Thymus (tissue), 11 donors: ENCODE results near the gene TBC1D9B. TPM values are rescaled to one million over a fixed set of nuclear protein-coding genes. Genes with fewer than 3 reads are reported as not detected.

Source experiments
- DNase-seq, 9 donors: peaks; one replicate each; pipeline ENCODE4 v3.0.0-alpha.2; 2013; ENCODE audit warnings: low spot score in 9 of 9, low read depth in 6 of 9, missing footprints in 1 of 9
- H3K27ac ChIP-seq, 2 donors: one replicate each; pipeline ENCODE4 v1.5.1; 2013; ENCODE audit warnings: control low read depth in 1 of 2, low read depth in 1 of 2, low read length in 1 of 2, mild to moderate bottlenecking in 1 of 2, moderate library complexity in 1 of 2
- H3K27me3 ChIP-seq, 2 donors: one replicate each; pipeline ENCODE4 v1.5.1; 2013; ENCODE audit warnings: low read length in 1 of 2; ENCODE audit not compliant: control insufficient read depth in 2 of 2, insufficient read depth in 1 of 2
- H3K36me3 ChIP-seq, 2 donors: one replicate each; pipeline ENCODE4 v1.5.1; 2013; ENCODE audit warnings: low read length in 1 of 2, mild to moderate bottlenecking in 1 of 2, moderate library complexity in 1 of 2; ENCODE audit not compliant: control insufficient read depth in 2 of 2, insufficient read depth in 2 of 2
- H3K4me1 ChIP-seq, 2 donors: one replicate each; pipeline ENCODE4 v1.5.1; 2013; ENCODE audit warnings: low read length in 2 of 2; ENCODE audit not compliant: control insufficient read depth in 2 of 2, insufficient read depth in 2 of 2
- H3K4me3 ChIP-seq, 2 donors: one replicate each; pipeline ENCODE4 v1.5.1; 2013; ENCODE audit warnings: low read length in 2 of 2, control low read depth in 1 of 2, mild to moderate bottlenecking in 1 of 2
- H3K9me3 ChIP-seq, 2 donors: one replicate each; pipeline ENCODE4 v1.5.1; 2013; ENCODE audit warnings: low read length in 1 of 2, mild to moderate bottlenecking in 1 of 2; ENCODE audit not compliant: control insufficient read depth in 2 of 2, insufficient read depth in 1 of 2
- WGBS: extraction: QIAGEN DNeasy Blood & Tissue Kit; methylation state at CpG from one replicate; pipeline ENCODE4 v1.1.7; 2013; 5-methylcytosine and 5-hydroxymethylcytosine counted together
- polyA plus RNA-seq: library from polyadenylated mRNA; stranded (reverse); fragments of 200-250 nt; gene quantifications from one replicate; pipeline ENCODE4 v1.2.3, GENCODE V29; 2013
- total RNA-seq: library from RNA; stranded (reverse); fragments of 120-200 nt; gene quantifications from one replicate; pipeline ENCODE4 v1.2.4, GENCODE V29; 2013
- donor health status: healthy.

Gene TBC1D9B
- total and polyA plus RNA-seq, 2 donors: 13.9 to 69.4 TPM

DNA sequence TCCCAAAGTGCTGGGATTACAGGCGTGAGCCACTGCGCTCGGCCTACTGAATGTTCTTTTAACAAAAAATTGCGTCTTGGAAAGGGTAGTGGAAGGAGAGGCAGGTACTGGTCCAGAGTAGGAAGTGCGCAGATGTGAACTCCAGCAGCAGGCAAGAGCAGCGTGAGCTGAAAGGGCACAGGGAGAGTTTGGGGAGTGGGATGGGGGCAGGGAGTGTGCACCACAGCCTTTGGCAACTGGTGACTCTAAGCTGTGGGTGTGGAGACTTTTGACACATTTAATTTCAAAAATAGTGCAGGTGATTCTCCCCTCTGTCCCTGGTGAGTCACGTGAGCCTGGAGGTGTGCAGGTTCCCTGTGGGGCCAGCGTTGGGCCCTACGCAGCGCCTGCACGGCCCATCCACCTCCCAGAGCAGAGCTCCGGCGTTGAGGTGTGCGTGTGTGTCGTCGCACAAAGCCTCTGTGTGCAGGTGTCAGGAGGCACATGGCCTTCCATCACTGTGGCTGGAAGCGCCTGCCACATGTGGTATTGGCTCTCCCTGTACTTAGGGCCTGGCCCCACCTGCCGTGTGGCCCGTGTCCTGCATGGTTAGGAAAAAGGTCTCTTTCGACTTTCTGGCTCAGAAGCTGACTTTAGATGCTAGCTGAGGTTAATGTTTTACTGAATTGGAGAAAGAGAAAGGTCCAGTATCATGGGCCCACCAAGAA is 75.5 kb downstream of the TBC1D9B start:
- H3K4me3 ChIP-seq: no peak overlapping the region
- 98% methylated on average over 20 of the region's 20 CpGs for WGBS
- DNase-seq: no peak
- no peak overlapping the region for H3K27ac ChIP-seq
- H3K36me3 ChIP-seq: peaks cover 57 to 61% of the 10 kb centered on the region in 2 donors
- H3K27me3 ChIP-seq: no peaks in the 10 kb centered on the region
- H3K9me3 ChIP-seq: peaks cover 1 to 9% of the 10 kb centered on the region in 2 donors
- peaks cover 0 to 17% of the 10 kb centered on the region in 2 donors for H3K4me1 ChIP-seq

DNA sequence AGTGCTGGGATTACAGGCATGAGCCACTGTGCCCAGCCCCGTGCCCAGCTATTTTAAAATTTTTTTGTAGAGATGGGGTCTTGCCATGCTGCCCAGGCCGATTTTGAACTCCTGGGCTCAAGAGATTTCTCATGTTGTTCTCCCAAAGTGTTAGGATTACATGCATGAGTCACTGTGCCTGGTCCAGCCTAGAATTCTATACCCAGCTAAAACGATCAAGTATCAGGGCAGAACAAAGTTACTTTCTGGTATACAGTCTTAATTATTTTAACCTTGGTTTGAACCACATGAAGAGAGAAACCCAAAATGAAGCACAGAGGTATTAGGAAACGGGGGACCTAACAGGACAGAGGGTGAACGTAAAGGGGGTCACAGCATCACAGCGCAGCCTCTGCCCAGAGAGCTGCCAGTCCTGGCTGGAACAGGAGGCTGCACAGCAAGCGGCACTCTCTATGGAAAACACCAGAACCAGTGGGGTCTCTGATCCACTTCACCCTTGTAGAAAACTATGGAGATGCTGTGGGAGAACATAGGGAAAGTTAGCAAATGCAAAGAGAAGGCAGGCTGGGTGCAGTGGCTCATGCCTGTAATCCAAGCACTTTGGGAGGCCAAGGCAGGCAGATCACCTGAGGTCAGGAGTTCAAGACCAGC is 76.8 kb downstream of the TBC1D9B start:
- 99% methylated on average over 7 of the region's 7 CpGs for WGBS
- Histone ChIP-seq H3K36me3 (peaks cover 54% of the 10 kb centered on the region in 2 donors), H3K4me3 (no peak overlapping the region), H3K9me3 (peaks cover 1 to 9% of the 10 kb centered on the region in 2 donors), H3K27ac (no peak overlapping the region), H3K4me1 (peaks cover 0 to 15% of the 10 kb centered on the region in 2 donors), H3K27me3 (no peaks in the 10 kb centered on the region)
- no peak for DNase-seq

DNA sequence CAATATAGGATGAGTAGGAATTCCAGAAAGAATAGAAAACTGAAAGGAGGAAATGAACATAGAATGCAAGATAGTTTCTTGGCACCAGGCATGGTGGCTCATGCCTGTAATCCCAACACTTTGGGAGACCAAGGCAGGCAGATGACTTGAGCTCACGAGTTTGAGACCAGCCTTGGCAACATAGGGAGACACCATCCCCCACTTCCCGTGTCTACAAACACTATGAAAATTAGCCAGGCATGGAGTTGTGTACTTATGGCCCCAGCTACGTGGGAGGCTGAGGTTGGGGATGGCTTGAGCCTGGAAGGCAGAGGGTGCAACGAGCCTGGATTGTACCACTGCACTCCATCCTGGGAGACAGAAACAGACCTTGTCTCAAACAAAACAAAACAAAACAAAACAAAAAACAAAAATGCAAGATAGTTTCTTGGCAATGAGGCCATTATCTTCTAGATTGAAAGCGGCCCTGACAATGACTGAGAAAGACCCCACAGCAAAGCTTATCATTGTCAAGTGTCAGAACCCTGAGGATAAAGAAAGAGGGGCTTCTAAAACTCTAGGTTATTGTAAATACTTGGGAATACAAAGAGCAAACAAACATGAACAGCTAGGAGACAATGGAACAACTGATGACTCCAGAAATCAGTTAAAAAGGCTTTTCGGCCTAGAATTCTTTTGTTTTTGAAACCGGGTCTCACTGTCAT is 77.8 kb downstream of the TBC1D9B start:
- DNase-seq: no peak
- Histone ChIP-seq H3K27me3 (no peaks in the 10 kb centered on the region), H3K36me3 (peaks cover 64 to 65% of the 10 kb centered on the region in 2 donors), H3K4me1 (peaks cover 0 to 15% of the 10 kb centered on the region in 2 donors), H3K4me3 (no peak overlapping the region), H3K27ac (no peak overlapping the region), H3K9me3 (peaks cover 2 to 9% of the 10 kb centered on the region in 2 donors)
- WGBS: 97% methylated on average over 7 of the region's 7 CpGs

DNA sequence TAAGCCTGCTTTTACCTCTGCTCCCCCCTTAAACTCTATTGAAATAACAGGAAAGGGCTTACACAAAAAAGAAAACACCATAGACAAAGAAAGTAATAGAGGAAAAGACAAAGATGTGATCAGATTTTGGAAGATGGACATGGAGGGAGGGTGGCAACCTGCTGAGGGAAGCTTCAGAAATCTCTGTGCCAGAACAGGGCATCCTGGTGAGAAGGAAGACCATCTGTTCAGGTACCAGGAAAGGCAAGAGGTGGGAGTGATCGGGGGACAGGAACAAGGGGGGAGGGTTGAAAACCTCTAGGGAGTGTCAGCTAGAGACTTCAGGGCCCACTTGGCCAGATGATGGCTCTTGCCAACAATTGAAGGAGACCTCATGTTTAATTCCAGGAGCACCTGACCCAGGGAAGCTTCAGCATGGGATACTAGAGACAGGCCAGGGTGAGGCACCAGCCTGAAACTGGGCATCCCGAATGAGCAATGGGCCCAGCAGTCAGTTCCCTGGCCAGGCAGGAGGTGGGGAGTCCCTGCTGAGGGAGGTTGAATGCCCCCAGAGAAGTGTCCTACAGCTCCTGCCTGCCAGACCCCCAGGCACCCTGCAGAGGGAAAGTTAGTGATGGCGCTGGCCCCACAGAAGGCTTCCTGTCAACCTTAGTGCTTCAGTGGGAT is 78.8 kb downstream of the TBC1D9B start:
- Histone ChIP-seq H3K27me3 (no peaks in the 10 kb centered on the region), H3K4me1 (peaks cover 0 to 19% of the 10 kb centered on the region in 2 donors), H3K36me3 (peaks cover 71 to 73% of the 10 kb centered on the region in 2 donors), H3K4me3 (no peak overlapping the region), H3K9me3 (peaks cover 2 to 9% of the 10 kb centered on the region in 2 donors), H3K27ac (no peak overlapping the region)
- WGBS: 98% methylated on average over 3 of the region's 3 CpGs
- DNase-seq: no peak

DNA sequence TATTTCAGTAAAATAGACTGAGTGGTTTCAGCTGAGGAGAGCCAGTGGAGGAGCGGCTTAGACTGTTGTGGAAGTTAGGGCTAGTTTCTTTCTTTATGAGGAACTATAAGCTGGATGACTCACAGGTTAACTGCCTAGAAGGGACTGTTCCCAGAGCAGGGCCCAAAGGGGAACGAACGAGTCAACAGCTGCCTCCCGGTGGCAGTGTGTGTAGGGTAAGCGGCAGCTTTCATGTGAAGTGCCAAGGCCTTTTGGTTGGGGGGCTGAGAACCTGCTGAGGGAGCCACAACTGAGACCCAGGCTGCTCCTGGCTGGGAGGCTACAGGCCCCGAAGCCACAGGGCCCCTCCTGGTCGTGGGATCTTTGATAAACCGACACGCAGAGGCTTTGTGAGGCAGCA is 80.0 kb downstream of the TBC1D9B start:
- H3K36me3 ChIP-seq: peaks cover 65 to 66% of the 10 kb centered on the region in 2 donors
- DNase-seq: peak in 2 of 9 donors; percentile 59 to 74
- H3K27ac ChIP-seq: peak overlapping the region in 1 of 2 donors; percentile 15
- H3K27me3 ChIP-seq: no peaks in the 10 kb centered on the region
- H3K4me1 ChIP-seq: peaks cover under 1 to 20% of the 10 kb centered on the region in 2 donors
- 33% methylated on average over 9 of the region's 9 CpGs for WGBS
- peaks cover 2 to 9% of the 10 kb centered on the region in 2 donors for H3K9me3 ChIP-seq
- no peak overlapping the region for H3K4me3 ChIP-seq

DNA sequence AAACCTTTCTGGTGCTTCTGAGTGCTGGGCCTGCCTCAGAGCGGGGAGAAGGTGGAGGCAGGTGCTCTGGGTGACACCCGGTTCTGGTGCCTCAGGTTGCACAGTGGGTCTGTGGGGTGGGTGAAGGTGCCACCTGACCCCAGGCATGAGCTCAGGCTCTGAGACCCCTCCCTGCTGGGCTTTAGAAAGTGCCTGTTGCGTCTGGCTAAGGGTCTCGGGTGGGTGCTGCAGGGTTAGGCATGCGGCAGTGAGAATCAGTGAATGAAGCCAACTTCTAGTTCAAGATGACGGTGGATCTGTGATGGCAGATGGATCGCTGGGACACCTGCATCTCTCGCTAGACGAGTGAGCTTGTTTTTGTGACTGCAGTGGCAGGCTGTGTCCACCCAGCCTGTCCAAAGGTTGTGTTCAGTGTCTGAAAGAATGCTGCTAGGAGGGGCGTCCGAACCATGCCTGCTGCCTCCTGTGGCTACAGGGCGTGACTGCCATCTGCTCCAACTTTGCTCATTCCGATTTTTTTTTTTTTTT is 82.0 kb downstream of the TBC1D9B start:
- no peak overlapping the region for H3K4me3 ChIP-seq
- peaks cover 2 to 4% of the 10 kb centered on the region in 2 donors for H3K9me3 ChIP-seq
- peaks cover 7 to 32% of the 10 kb centered on the region in 2 donors for H3K4me1 ChIP-seq
- 97% methylated on average over 13 of the region's 13 CpGs for WGBS
- H3K27ac ChIP-seq: peak overlapping the region in 1 of 2 donors; percentile 18
- DNase-seq: no peak
- no peaks in the 10 kb centered on the region for H3K27me3 ChIP-seq
- peaks cover 50 to 52% of the 10 kb centered on the region in 2 donors for H3K36me3 ChIP-seq

DNA sequence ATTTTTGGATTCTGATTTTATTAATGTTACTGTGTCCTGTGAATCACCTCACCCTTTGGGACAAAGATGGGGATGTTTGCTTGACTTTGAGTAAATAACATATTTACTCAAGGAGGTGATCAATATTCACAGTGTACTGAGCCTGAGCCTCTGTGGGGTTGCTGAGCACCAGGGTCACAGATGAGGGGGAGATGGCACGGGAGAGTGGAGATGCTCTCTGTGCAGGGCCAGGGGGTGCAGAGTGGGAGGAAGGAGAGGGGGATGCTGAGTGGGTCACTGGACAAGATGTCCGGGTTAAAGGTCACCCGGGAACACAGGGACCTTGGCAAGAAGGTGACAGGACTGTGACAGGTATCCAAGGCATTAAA is 83.0 kb downstream of the TBC1D9B start:
- no peak for DNase-seq
- Histone ChIP-seq H3K27ac (no peak overlapping the region), H3K27me3 (peaks cover under 1 to 8% of the 10 kb centered on the region in 2 donors), H3K4me3 (no peak overlapping the region), H3K9me3 (peaks cover 0 to 1% of the 10 kb centered on the region in 2 donors), H3K4me1 (peaks cover 15 to 41% of the 10 kb centered on the region in 2 donors), H3K36me3 (peaks cover 40 to 45% of the 10 kb centered on the region in 2 donors)
- WGBS: 98% methylated on average over 3 of the region's 3 CpGs

DNA sequence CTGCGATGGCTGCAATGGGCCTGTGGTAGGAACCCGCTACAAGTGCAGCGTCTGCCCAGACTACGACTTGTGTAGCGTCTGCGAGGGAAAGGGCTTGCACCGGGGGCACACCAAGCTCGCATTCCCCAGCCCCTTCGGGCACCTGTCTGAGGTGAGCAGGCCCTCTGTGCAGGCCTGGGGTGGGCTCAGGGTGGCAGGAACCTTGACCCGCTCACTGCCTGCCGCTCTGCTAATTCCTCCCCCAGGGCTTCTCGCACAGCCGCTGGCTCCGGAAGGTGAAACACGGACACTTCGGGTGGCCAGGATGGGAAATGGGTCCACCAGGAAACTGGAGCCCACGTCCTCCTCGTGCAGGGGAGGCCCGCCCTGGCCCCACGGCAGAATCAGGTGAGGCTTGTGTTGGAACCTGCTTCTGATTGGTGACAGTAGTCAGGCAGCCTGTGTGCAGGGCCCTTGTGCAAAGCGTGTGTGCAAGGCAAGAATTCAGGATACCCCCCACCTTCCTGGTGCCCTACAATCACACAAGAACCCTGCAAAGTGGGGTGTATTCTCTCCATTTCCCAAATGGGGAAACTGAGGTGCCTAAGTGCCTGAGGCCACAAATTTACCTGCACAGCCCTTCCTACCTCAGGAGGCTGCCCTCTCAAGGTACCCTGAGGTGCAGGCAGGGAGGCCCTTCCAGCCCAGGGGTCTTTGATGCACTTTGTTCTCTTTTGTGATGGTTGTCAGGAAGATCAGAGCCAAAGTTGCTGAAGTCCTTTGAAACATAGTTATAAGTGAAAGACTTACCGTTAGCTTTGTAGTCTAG is 83.6 kb downstream of the TBC1D9B start:
- 98% methylated on average over 22 of the region's 22 CpGs for WGBS
- peaks cover 7 to 14% of the 10 kb centered on the region in 2 donors for H3K27me3 ChIP-seq
- peaks cover 15 to 47% of the 10 kb centered on the region in 2 donors for H3K4me1 ChIP-seq
- no peak overlapping the region for H3K4me3 ChIP-seq
- peaks cover 37 to 41% of the 10 kb centered on the region in 2 donors for H3K36me3 ChIP-seq
- H3K27ac ChIP-seq: no peak overlapping the region
- peaks cover 0 to 1% of the 10 kb centered on the region in 2 donors for H3K9me3 ChIP-seq
- DNase-seq: no peak
